HPDE6-E6E7 (cell line): Measurements from ENCODE around the gene PMEL.
"Not testable (repeated sequence)": the region's sequence is repeated elsewhere in the genome, so short reads cannot be mapped to it uniquely, and the experiment has no call there.

Source experiments
- DNase-seq: peaks from one replicate; pipeline ENCODE4 v3.0.0; 2011; ENCODE audit warnings: missing footprints; ENCODE audit errors: extremely low spot score

PMEL gene

DNA sequence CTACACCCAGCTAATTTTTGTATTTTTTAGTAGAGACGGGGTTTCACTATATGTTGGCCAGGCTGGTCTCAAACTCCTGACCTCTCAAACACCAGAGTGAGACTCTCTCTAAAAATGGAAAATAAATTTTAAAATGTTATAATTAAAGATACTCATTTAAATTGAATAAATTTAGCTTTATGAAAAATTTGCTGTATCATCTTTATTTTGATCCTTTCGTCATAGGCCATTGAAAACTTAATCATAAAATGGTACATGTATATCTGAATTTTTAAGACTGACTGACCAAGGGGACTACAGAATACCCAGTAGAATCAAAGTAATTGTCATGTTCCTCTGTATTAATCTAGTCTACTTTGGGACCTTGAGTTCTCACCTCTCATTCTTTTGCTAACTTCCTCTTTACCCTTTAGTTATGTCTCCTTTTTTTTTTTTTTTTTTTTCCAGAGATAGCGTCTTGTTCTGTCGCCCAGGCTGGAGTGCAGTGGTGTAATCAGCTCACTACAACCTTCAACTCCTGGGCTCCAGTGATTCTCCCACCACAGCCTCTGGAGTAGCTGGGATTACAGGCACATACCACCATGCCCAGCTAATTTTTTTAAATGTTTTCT is 17.5 kb upstream of the PMEL start:
- no peak for DNase-seq

GRCh38 chr12:55982319-55982936 is 16.6 kb upstream of the PMEL start:
- DNase-seq: no peak

DNA sequence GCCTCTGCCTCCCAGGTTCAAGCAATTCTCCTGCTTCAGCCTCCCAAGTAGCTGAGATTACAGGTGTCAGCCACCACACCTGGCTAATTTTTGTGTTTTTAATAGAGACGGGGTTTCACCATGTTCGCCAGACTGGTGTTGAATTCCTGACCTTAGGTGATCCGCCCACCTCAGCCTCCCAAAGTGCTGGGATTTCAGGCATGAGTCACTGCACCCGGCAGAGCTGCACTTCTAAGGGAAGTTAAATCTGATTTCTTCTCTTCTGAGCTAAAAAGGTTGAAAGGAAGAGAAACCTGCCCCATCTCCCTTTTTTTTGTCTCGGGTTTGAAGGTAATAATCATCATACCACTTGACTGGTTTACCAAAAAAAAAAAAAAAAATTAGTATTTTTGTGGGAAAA is 16.0 kb upstream of the PMEL start:
- DNase-seq: not testable (repeated sequence)

- no peak for DNase-seq
Measured at GRCh38 chr12:55979069-55979468, 13.2 kb upstream of the PMEL start.

- no peak for DNase-seq
Measured at GRCh38 chr12:55978393-55978792, 12.6 kb upstream of the PMEL start.

GRCh38 chr12:55974308-55974730 is 8.5 kb upstream of the PMEL start:
- no peak for DNase-seq

- DNase-seq: peak; percentile 97
Measured at GRCh38 chr12:55973599-55974307, 7.9 kb upstream of the PMEL start, which contains the start of gene RAB5B. Gene RAB5B, plus strand, starts transcription at chr12:55974078. Its CDS starts 12,883 bp downstream, at chr12:55986961.

- DNase-seq: no peak
Measured at GRCh38 chr12:55972911-55973598, 7.2 kb upstream of the PMEL start.

GRCh38 chr12:55972456-55972855 is 6.6 kb upstream of the PMEL start:
- DNase-seq: no peak

DNA sequence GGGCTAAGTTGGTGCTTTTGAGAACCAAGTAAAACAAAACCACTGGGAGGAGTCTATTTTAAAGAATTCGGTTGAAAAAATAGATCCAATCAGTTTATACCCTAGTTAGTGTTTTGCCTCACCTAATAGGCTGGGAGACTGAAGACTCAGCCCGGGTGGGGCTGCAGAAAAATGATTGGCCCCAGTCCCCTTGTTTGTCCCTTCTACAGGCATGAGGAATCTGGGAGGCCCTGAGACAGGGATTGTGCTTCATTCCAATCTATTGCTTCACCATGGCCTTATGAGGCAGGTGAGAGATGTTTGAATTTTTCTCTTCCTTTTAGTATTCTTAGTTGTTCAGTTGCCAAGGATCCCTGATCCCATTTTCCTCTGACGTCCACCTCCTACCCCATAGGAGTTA is 6.2 kb upstream of the PMEL start:
- no peak for DNase-seq

DNA sequence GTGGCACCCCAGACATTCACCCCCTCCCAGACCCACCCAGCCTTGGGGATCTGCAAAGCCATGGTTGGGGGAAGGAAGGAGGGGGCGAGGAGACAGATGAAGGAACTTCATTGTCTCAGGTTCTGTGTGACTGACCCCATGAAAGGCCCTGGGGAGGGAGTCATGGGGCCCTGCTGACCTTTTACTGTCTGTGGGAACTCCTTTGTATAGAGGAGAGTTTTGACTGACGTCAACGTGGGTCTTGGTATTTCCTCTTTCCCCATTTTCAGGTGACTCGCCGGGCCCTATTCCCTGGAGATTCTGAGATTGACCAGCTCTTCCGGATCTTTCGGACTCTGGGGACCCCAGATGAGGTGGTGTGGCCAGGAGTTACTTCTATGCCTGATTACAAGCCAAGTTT is 4.9 kb upstream of the PMEL start:
- no peak for DNase-seq

GRCh38 chr12:55969356-55969755 is 3.5 kb upstream of the PMEL start:
- no peak for DNase-seq

DNA sequence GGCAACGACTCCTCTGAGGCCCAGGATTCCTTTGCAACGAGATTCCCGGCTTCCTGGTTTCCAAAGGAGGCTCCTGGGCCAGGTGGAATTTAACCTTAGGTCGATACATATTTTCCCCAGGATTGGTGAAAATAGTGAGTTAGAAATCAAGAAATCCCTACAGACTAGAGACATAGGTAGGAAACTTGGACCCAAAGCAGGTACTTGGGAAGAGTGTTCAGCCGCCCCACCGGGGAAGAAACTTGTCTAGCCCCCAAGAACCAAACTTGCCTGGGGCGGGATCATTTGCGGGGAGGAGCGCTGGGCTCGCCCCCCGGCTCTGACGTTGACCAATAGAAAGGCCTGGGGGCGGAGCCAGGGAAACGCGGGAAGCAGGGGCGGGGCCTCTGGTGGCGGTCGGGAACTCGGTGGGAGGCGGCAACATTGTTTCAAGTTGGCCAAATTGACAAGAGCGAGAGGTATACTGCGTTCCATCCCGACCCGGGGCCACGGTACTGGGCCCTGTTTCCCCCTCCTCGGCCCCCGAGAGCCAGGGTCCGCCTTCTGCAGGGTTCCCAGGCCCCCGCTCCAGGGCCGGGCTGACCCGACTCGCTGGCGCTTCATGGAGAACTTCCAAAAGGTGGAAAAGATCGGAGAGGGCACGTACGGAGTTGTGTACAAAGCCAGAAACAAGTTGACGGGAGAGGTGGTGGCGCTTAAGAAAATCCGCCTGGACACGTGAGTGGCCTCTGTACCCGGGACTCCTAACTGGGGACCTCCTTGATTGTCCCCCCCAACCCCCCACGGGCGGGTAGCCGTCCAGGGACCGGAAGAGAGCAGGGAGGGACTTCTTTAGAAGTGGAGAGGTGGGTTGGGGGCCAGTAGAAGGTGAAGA is 803 bp upstream of the PMEL start, which contains the start of gene CDK2:
TSS of gene CDK2 (plus strand) at position 423 of the 874 bp plus-strand sequence. CDS start at position 602, 179 bp downstream.
- peak; percentile 84 for DNase-seq

GRCh38 chr12:55965240-55965639 is 602 bp downstream of the PMEL start:
- DNase-seq: no peak

DNA sequence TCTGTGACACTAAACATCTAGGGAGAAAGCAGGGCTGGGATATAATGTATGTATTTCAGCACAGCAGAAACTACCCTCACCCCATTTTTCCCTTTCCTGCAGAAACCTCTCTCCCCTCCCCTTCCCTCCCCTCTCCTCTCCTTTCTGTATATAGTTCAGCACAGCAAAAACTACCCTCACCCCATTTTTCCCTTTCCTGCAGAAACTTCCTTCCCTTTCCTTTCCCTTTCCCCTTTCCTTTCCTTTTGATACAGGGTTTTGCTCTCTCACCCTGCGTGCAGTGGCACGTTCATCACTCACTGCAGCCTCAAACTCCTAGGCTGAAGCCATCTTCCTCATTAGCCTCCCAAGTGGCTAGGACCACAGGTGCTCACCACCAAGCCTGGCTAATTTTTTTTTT is 2.1 kb downstream of the PMEL start:
- DNase-seq: no peak

DNA sequence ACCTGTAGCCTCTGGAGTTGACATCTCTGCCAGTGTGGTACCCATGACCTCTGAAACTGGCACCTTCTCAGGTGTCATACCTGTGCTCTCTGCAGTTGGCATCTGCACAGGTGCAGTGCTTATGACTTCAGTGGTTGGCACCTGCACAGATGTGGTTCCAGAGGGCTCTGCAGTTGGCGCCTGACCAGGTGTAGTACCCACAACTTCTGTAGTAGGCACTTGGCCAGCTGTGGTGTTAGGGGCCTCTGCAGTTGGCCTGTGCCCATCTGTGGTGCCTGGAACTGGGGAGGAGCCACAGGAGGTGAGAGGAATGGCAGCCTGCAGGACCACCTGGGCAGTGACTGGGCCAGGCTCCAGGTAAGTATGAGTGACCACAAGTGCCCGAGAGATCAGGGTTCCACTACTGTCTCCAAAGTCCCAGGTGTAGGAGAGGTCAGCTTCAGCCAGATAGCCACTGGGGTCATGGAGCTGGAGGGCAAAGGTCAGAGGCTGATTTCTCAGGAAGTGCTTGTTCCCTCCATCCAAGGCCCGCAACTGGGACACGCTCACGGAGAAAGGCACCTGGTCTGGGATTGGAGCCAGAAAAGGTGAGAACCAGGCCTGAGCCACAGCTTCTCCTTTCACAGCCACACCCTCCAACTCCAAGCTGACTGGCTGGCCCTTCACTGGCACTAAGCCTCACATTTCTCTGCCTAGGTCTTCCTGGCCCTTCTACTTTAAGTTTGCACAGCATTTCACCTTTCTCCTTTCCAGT is 8.6 kb downstream of the PMEL start:
- no peak for DNase-seq

DNA sequence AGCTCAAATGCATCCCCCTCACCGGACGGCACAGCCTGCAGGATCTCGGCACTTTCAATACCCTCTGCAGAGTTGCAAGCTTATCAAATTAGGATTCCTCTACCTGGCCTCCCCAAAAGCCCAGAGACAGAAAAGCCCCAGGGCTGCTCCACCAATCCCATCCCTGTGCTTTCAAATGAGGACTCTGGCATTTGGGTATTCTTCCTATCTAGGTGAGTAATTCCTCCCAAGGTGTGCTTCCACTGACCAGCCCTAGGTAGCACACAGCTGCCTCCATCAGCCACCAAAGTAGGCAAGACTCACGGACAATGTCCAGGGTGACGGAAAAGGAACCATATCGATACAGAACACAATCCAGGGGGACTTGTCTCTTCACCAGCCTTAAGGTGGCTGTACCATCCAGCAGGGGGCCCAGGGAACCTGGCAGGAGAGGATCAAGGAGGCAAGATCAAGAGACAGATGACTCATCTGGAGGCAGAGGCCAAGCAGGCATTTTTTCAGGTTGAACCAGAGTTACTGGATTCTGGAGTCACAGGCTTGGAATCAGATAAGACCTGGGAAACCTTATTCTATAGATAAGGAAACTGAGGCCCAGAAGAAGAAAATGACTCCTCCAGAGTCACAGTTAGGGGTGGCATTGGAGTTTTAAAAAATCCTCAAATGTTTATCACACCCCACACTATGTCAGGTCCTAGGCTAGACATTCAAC is 9.9 kb downstream of the PMEL start:
- peak; percentile 94 for DNase-seq

GRCh38 chr12:55955344-55955743 is 10.5 kb downstream of the PMEL start:
- no peak for DNase-seq

- DNase-seq: no peak
Measured at GRCh38 chr12:55946553-55946952, 19.3 kb downstream of the PMEL start.

- no peak for DNase-seq
Measured at GRCh38 chr12:55942577-55943136, 23.2 kb downstream of the PMEL start.
